ENCODE measurements around the gene RCN1.
"Not testable (repeated sequence)": the region's sequence is repeated elsewhere in the genome, so short reads cannot be mapped to it uniquely, and the experiment has no call there.

Gene RCN1

DNA sequence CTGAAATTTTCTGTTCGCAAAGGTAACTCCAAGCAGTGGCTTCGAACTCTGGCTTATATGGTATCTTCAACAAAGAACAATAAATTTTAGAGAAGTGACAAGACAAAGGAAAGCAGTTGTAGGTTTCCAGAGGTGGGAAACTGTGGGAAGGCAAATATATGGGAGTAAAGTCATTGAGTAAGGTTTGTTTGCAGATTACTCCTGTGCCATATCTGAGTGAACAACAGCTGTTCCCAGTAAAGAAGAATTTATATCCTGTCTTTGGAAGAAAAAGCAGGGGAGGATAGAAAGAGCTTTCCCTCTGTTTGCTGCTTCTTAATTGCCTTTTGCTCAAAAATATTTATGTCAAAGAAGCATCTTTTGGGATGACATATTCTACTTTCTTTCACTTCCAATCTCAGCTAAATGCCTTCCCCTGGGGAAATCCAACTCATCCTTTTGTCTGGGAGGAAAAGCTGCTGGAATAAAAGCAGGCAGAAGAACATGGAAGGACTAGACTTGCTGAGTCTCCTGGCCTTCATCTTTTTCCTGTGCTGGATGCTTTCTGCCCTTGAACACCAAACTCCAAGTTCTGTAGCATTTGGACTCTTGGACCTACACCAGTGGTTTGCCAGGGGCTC lies 10.4 kb upstream of the RCN1 start:
- no peak for DNase-seq

DNA sequence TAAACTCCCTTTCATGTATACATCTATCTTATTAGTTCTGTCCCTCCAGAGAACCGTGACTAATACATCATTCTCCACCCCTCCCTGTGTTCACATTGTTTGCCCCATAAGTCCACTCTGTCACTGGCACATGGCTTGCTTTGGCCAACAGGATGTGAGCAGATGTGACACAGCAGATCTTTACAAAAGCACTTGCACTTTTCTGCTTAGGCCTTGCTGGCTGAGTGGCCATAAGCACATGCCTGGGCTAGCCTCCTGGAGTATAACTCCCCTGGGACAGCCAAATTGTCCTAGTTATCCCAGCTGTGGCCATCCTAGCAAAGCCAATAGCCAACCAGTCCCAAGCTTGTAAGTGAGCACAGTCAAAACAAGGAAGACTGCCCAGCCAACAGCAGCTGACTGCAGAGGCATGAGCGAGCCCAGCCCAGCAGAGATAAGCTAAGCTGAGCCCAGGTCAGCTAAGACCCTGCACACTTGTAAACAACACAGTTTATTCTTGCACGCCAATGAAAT lies 9.7 kb upstream of the RCN1 start:
- no peak for DNase-seq

DNA sequence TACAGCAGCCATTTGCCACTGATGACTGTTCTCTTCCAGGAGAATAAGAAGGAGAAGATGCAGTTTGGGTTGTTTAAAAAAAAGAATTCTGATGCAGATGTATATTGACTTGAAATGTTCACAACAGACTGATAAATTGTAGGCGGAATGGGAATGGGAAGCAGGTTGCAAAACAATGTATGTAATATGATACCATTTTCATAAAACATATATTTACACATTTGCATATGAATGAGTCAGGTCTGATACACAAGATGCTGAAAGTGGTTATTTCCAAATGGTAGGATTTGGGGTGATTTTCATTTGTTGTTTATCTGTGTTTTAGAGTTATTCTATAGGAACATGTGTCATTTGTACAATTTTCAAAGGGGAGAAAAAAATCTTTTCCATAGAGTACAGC lies 9.0 kb upstream of the RCN1 start:
- DNase-seq: no peak

DNA sequence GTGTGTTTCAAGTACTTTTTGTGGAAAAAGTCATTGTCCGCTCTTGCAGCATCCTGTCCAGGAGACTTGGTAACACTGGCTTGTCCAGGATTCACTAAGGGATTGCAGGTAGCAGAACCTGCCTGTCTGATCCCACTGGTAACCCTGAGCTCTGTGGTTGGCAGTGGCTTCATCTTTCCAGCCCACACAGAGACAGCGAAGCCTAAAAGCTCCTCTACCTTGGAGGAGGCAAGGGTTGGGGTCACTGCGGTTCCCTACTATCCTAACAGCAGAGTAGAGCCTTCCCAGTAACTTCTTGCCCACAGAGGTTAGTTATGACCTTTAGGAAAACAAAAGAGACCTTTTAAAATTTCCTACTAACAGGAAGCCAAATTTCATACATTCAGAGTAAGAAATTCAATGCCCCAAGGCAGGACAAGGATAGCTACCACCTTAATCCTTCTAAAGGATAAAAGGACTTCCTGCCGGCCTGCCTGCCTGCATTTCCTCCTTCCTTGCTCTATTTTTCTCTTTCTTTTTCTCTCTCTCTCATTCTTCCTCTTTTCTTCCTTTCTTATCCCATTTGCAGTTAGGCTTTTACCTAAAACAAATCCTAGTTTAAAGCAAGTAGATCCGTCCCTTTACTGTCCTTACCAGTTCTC lies 8.4 kb upstream of the RCN1 start:
- no peak for DNase-seq

- DNase-seq: no peak
These were observed 3.3 kb upstream of the RCN1 start for GRCh38 chr11:32087597-32087996.

DNA sequence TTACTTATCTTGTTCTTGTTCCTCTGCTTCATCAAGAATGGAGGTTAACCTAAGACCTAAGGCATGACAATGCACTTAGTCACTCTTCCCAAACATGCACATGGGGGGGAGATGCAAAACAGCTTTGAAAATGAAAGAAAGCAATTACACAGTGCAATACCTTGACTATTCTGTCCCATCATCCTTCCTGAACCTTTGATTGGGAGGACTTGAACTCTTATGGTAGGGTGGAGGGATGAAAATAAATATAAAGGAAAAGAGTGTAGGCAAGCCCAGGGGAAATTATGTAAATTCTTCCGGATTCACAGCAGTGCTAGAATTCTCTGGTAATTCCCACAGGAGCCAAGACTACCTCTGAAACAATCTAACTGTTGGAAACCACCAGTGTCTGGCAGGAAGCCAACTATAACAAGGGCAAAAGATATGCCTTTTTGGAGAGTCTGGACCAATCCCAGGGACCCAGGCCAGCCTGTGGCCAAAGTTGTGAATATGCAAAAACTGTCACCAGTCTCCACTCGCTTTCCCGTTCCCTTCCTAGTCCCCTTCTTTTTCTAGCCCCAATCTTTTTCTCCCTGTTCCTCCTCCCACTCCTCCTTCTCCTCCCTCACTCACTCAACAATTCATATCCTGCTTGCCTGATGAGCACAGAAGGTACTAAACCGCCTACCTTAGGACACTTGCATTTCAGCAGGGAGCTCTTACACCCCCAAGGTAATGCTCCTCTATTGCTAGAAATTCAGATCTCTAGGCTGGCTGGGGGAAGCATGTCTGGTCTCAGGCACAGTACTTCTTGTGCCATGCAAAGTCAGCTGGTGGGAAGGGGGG lies 2.5 kb upstream of the RCN1 start:
- no peak for DNase-seq

GRCh38 chr11:32092581-32093170 lies 1.8 kb downstream of the RCN1 start:
- DNase-seq: no peak

- DNase-seq: no peak
These were observed 4.0 kb downstream of the RCN1 start for GRCh38 chr11:32094923-32095322.

DNA sequence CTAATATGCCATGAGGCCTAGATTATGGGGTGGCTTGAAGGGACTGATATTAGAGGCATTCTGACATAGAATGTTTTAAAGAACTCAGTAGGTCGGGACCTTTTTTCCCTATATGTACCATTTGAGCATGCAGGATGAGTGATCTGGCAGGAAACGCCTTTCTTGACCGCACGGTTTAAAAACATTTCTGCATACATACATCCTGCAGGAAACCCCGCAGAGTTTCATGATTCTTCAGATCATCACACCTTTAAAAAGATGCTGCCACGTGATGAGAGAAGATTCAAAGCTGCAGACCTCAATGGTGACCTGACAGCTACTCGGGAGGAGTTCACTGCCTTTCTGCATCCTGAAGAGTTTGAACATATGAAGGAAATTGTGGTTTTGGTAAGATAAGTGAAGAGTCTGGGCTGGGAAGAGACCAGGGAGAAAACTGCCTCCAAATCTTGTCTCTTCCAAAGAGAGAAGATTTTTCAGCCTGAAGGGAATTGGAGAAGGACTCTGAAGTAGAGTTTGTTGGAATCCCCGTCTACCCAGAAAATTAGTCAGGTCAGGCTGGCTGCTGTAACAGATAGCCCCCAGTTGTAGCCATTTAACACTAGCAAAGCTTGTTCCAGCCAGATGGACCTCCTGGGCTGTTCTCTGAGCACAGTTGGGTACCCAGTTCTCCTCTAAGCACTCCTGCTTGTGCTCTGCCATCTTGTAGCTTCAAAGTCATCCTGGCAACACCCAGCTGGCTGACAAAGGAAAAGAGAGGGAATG lies 7.4 kb downstream of the RCN1 start:
- peak in 1 of 5 experiments; percentile 28 for DNase-seq

DNA sequence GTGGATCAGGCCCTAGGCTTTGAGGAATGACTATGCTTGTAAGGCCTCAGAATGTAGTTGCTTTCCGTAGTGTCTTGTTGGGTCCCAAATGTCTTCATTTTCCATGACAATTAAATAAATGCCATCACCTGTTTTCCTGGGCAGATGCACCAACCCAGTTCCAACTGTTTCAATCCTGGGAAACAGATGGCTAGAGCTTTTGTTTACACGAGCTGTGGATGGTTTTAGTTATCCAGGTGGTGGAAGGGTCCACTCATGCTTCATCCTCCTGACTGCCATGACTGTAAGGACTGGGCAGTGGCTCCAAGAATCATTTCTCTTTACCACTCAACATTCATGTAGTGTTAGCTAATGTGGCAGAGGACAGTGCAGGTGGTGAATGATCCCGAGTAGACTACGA lies 8.6 kb downstream of the RCN1 start:
- DNase-seq: no peak

DNA sequence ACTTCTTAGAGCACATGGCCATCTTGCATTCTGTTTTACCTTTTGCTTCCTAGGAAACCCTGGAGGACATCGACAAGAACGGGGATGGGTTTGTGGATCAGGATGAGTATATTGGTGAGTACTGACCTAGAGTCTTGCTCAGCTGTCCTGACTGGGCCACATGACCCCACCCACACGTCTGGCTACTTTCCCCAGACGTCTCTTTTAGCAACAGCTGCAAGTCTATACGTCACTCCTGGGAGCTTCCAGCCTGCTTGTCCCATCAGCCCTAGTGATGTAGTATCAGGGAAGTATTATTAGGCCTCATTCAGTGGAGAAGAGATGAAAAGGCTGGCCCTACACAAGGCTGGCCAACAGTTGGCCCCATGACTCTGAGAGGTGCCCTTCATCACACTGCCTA lies 9.6 kb downstream of the RCN1 start:
- no peak for DNase-seq

DNA sequence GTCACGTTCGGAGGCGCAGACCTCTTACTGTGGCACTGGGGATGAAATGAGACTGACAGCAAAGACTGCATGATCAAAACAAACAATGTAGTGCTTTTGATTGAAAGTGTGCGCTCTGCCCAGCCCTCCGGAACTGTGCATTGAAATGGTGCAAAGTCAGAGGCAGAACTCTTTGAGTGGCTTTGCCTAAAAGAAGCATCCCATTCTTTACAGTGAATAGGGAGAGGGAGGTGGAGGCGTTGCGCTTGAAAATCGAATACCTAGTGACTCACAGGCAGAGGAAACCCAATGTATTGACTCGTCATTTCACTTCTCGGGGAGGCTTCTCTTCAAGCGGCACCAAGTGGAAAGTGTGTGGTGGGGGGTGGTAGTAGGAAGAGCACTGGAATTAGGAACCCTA lies 10.9 kb downstream of the RCN1 start:
- DNase-seq: no peak

GRCh38 chr11:32103121-32103719 lies 12.3 kb downstream of the RCN1 start:
- DNase-seq: not testable (repeated sequence)

GRCh38 chr11:32103941-32104340 lies 13.1 kb downstream of the RCN1 start:
- DNase-seq: no peak

- DNase-seq: no peak
These were observed 15.1 kb downstream of the RCN1 start for GRCh38 chr11:32105871-32106560.

DNA sequence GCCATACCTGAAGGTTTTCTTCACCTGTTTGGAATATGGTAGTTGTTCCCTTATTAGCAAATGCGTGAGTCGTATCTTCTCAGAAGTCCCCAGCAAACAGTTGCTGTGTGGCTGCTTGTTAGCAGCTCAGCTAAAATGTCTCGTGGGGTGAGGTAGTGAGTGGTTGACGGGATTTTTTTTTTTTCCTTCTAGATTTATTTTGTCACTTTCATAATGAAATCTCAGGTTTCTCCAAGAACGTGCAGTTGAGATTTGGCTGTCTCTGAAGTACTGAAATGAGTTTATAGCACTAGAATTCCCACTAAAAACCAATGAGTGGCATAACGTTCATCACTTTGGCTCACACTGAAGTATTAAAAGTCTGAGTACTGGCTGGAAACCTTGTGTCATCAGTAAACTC lies 16.8 kb downstream of the RCN1 start:
- DNase-seq: no peak

DNA sequence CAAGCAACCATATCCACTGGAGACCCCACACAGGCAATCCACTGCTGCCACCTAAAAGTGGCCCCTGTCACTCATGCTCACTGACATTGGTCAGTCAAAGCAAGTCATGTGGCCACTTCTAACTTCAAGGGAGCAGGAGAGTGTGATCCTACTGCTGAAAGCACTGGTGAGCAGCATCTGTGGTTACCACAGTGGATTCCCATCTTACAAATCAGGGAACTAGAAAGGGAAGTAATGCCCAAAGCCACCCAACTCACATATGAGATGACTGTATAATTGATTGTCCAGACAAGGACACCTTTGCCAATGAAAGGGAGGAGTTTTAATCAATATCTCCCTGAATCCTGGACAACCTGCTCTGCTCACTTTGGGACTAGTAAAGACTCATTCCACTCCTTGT lies 17.7 kb downstream of the RCN1 start:
- no peak for DNase-seq

DNA sequence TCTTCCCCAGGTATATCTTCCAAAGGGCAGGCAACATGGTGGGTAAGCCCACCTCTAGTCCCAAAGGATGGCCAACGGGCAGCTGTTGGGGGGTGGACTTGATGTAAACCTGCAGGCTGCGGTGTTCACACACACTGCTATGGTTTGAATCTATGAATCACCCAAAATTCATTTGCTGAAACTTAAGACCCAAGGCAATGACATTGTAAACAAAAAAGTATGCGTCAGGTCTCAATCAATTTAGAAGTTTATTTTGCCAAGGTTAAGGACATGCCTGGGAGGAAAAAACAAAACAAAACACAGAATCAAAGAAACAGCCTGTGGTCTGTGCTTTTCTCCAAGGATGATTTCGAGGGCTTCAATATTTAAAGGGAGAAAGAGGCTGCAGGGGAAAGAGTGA lies 18.3 kb downstream of the RCN1 start:
- no peak for DNase-seq

DNA sequence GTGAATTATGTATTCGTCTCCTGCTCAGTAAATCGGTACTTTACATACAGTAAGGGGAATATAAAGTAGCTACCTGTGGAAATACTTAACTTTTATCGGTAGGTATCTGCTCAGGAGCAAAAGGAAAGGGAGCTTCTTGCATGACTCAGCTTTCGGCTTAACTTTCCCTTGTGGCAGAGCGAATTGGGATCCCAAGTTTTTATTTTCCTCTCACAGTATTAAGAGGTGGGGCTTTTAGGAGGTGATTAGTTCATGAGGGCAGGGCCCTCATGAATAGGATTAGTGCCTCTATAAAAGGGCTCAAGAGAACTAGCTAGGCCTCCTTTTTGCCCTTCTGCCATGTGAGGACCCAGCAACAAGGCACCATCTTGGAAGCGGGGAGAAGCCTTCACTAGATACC lies 18.7 kb downstream of the RCN1 start:
- no peak for DNase-seq

DNA sequence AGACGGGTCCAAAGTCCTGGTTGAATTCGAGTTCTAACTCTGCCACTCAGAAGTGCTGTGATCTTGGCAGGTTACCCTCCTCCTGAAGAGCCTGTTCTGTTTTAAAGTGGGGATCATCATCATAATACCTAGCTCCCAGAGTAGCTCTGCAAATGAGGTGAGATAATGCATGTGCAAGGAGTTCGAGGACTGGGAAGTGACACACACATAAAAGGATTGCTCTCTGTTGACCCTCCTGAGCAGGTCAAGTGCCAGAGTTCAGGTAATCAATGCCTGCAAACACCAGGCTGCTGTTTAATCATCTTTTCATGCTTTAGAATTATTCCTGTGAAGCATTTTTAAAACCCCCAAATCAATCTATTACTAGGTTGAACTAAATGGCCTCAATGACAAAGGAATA lies 19.9 kb downstream of the RCN1 start:
- DNase-seq: no peak

DNA sequence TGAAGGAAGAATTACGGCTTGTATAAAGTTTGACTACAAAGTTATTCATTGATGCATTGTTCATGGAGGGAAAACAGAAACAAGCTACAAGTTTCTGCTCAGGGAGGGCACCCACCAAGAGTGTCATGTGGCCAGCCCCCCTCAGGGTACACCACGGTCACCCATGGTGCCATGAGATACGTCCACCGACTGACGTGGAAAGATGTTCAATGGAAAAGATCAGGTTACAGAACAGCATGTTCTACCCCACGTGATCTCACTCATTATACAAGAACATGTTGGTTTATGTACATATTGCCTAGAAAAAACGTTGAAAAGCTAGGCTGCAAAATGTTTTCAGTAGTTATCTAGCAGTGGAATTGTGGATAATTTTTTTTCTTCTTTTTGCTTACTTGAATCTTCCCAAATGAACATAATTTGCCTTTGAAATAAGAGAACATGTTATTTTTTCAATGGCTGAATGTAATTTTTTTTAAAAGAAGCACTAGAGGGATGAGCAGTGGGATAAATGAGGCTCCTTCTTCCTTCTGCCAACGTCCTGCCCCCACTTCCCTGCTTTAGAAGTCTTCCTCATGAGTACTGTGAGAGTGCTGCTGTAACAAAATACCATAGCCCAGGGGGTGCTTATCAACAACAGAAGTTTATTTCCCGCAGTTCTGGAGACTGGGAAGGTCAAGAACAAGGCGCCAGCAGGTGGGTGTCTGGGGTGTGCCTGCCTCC lies 22.5 kb downstream of the RCN1 start:
- no peak for DNase-seq
